ENCODE measurements around the gene DNAAF9. TPM values are rescaled to one million over a fixed set of nuclear protein-coding genes. Genes with fewer than 3 reads are reported as not detected.
"Not testable (repeated sequence)": the region's sequence is repeated elsewhere in the genome, so short reads cannot be mapped to it uniquely, and the experiment has no call there.

Gene DNAAF9
- total RNA-seq, 1 experiment from 2014 or later: 8.1 TPM

- no peak for DNase-seq (ENCODE audit: low spot score)
- H3K4me3 ChIP-seq (ENCODE audit: low read depth, low read length, poor library complexity, severe bottlenecking): no peak overlapping the region
- TF ChIP-seq EZH2 (IDR thresholded peaks at IDR 0.05; ENCODE audit: borderline replicate concordance, low read depth, low read length, poor library complexity, severe bottlenecking) (no peak), CTCF (conservative IDR thresholded peaks at IDR 0.05; ENCODE audit: low read depth, low read length) (no peak)
- H3K4me1 ChIP-seq (ENCODE audit: insufficient read depth, low read length, poor library complexity, severe bottlenecking): no peaks in the 10 kb centered on the region
- H3K27me3 ChIP-seq (replicated peaks; ENCODE audit: insufficient read depth, low read depth, low read length, poor library complexity): no peaks in the 10 kb centered on the region
- no TSS peak for BruUV-seq (replicated peaks)
- CTCF ChIA-PET: no interaction called here
- POLR2A ChIA-PET (ENCODE audit: low non-redundant PET): interaction anchor here (0.5 kb wide), 1 partner anchor 32 kb away, joined by 3 read pairs; no protein-coding TSS in a partner anchor
- no peak overlapping the region for H3K27ac ChIP-seq (ENCODE audit: low read depth, low read length, poor library complexity, severe bottlenecking)
- H3K36me3 ChIP-seq (ENCODE audit: insufficient read depth, low read length, poor library complexity, severe bottlenecking): no peaks in the 10 kb centered on the region
- H3K9me3 ChIP-seq (ENCODE audit: low read depth, low read length, poor library complexity, severe bottlenecking): no peaks in the 10 kb centered on the region
- intact Hi-C loops (cut with micrococcal nuclease; ENCODE audit: unreplicated experiment): no loop called here
These were observed 23.6 kb upstream of the DNAAF9 start for GRCh38 chr20:3431109-3431508.

- CTCF ChIA-PET: no interaction called here
These were observed 23.1 kb upstream of the DNAAF9 start for GRCh38 chr20:3430376-3431069.

GRCh38 chr20:3426766-3427165, 19.3 kb upstream of the DNAAF9 start:
- H3K4me3 ChIP-seq (ENCODE audit: low read depth, low read length, poor library complexity, severe bottlenecking); POLR2A ChIA-PET (ENCODE audit: low non-redundant PET); H3K27me3 ChIP-seq (replicated peaks; ENCODE audit: insufficient read depth, low read depth, low read length, poor library complexity); H3K36me3 ChIP-seq (ENCODE audit: insufficient read depth, low read length, poor library complexity, severe bottlenecking); H3K4me1 ChIP-seq (ENCODE audit: insufficient read depth, low read length, poor library complexity, severe bottlenecking); intact Hi-C loops (cut with micrococcal nuclease; ENCODE audit: unreplicated experiment); DNase-seq (ENCODE audit: low spot score); H3K9me3 ChIP-seq (ENCODE audit: low read depth, low read length, poor library complexity, severe bottlenecking); BruUV-seq (replicated peaks); CTCF ChIA-PET; H3K27ac ChIP-seq (ENCODE audit: low read depth, low read length, poor library complexity, severe bottlenecking): not testable (repeated sequence)

More at GRCh38 chr20:3430376-3431069, 23.1 kb upstream of the DNAAF9 start:
- Histone ChIP-seq H3K9me3 (ENCODE audit: low read depth, low read length, poor library complexity, severe bottlenecking) (no peaks in the 10 kb centered on the region), H3K4me1 (ENCODE audit: insufficient read depth, low read length, poor library complexity, severe bottlenecking) (no peaks in the 10 kb centered on the region), H3K27me3 (replicated peaks; ENCODE audit: insufficient read depth, low read depth, low read length, poor library complexity) (no peaks in the 10 kb centered on the region), H3K4me3 (ENCODE audit: low read depth, low read length, poor library complexity, severe bottlenecking) (no peak overlapping the region), H3K36me3 (ENCODE audit: insufficient read depth, low read length, poor library complexity, severe bottlenecking) (no peaks in the 10 kb centered on the region), H3K27ac (ENCODE audit: low read depth, low read length, poor library complexity, severe bottlenecking) (no peak overlapping the region)
- DNase-seq (ENCODE audit: low spot score): no peak
- POLR2A ChIA-PET (ENCODE audit: low non-redundant PET): interaction anchor here (0.5 kb wide), 1 partner anchor 33 kb away, joined by 3 read pairs; no protein-coding TSS in a partner anchor
- BruUV-seq (replicated peaks): no TSS peak
- TF ChIP-seq CTCF (conservative IDR thresholded peaks at IDR 0.05; ENCODE audit: low read depth, low read length) (no peak), EZH2 (IDR thresholded peaks at IDR 0.05; ENCODE audit: borderline replicate concordance, low read depth, low read length, poor library complexity, severe bottlenecking) (no peak)
- intact Hi-C loops (cut with micrococcal nuclease; ENCODE audit: unreplicated experiment): no loop called here

- no peak for DNase-seq (ENCODE audit: low spot score)
- Histone ChIP-seq H3K27ac (ENCODE audit: low read depth, low read length, poor library complexity, severe bottlenecking) (no peak overlapping the region), H3K4me3 (ENCODE audit: low read depth, low read length, poor library complexity, severe bottlenecking) (no peak overlapping the region), H3K4me1 (ENCODE audit: insufficient read depth, low read length, poor library complexity, severe bottlenecking) (peaks cover 15% of the 10 kb centered on the region), H3K27me3 (replicated peaks; ENCODE audit: insufficient read depth, low read depth, low read length, poor library complexity) (no peaks in the 10 kb centered on the region), H3K36me3 (ENCODE audit: insufficient read depth, low read length, poor library complexity, severe bottlenecking) (no peaks in the 10 kb centered on the region), H3K9me3 (ENCODE audit: low read depth, low read length, poor library complexity, severe bottlenecking) (no peaks in the 10 kb centered on the region)
- ChIA-PET CTCF (no interaction called here), POLR2A (ENCODE audit: low non-redundant PET) (no interaction called here)
- intact Hi-C loops (cut with micrococcal nuclease; ENCODE audit: unreplicated experiment): no loop called here
- no TSS peak for BruUV-seq (replicated peaks)
- TF ChIP-seq EZH2 (IDR thresholded peaks at IDR 0.05; ENCODE audit: borderline replicate concordance, low read depth, low read length, poor library complexity, severe bottlenecking) (no peak), CTCF (conservative IDR thresholded peaks at IDR 0.05; ENCODE audit: low read depth, low read length) (no peak)
These were observed 15.7 kb upstream of the DNAAF9 start for GRCh38 chr20:3423126-3423525.

Data from A673 (cell line).